ENCODE measurements around the gene KCNIP4.

GRCh38 chr4:21529214-21529613, 419.4 kb downstream of the KCNIP4 start:
- TF ChIP-seq, protein P1, sequence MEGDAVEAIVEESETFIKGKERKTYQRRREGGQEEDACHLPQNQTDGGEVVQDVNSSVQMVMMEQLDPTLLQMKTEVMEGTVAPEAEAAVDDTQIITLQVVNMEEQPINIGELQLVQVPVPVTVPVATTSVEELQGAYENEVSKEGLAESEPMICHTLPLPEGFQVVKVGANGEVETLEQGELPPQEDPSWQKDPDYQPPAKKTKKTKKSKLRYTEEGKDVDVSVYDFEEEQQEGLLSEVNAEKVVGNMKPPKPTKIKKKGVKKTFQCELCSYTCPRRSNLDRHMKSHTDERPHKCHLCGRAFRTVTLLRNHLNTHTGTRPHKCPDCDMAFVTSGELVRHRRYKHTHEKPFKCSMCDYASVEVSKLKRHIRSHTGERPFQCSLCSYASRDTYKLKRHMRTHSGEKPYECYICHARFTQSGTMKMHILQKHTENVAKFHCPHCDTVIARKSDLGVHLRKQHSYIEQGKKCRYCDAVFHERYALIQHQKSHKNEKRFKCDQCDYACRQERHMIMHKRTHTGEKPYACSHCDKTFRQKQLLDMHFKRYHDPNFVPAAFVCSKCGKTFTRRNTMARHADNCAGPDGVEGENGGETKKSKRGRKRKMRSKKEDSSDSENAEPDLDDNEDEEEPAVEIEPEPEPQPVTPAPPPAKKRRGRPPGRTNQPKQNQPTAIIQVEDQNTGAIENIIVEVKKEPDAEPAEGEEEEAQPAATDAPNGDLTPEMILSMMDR (IDR thresholded peaks at IDR 0.05), result no peak
- TF ChIP-seq EZH2 (IDR thresholded peaks at IDR 0.05; ENCODE audit: borderline replicate concordance, insufficient read depth, low read depth, low read length, poor library complexity, severe bottlenecking), result no peak
